Glutamatergic neuron (in vitro differentiated cells): ENCODE data around the gene GNA12. TPM values are rescaled to one million over a fixed set of nuclear protein-coding genes. Genes with fewer than 3 reads are reported as not detected.

Source experiments
- DNase-seq: peaks from one replicate; pipeline ENCODE4 v3.0.0; 2022
- H3K27ac Mint-ChIP-seq: one replicate; pipeline ENCODE4 v1.8.0; 2020; ENCODE audit warnings: mild to moderate bottlenecking, mixed read lengths, inconsistent platforms; ENCODE audit not compliant: unreplicated experiment
- H3K27me3 Mint-ChIP-seq: one replicate; pipeline ENCODE4 v1.8.0; 2020; ENCODE audit warnings: mild to moderate bottlenecking, moderate library complexity, mixed read lengths, inconsistent platforms; ENCODE audit not compliant: unreplicated experiment
- H3K36me3 Mint-ChIP-seq: one replicate; pipeline ENCODE4 v1.8.0; 2020; ENCODE audit warnings: mild to moderate bottlenecking, mixed read lengths, inconsistent platforms; ENCODE audit not compliant: unreplicated experiment
- H3K4me1 Mint-ChIP-seq: one replicate; pipeline ENCODE4 v1.8.0; 2020; ENCODE audit warnings: mild to moderate bottlenecking, low read depth, mixed read lengths, inconsistent platforms; ENCODE audit not compliant: unreplicated experiment
- H3K4me3 Mint-ChIP-seq: one replicate; pipeline ENCODE4 v1.8.0; 2020; ENCODE audit warnings: mild to moderate bottlenecking, mixed read lengths, inconsistent platforms; ENCODE audit not compliant: unreplicated experiment
- H3K9me3 Mint-ChIP-seq: one replicate; pipeline ENCODE4 v1.8.0; 2020; ENCODE audit warnings: mild to moderate bottlenecking, moderate library complexity, mixed read lengths, inconsistent platforms; ENCODE audit not compliant: unreplicated experiment
- CTCF ChIP-seq: fragments of 200-600 bp; sonication (generic); IDR thresholded peaks from one replicate; pipeline ENCODE4 v1.5.0; 2021; ENCODE audit not compliant: partially characterized antibody, unreplicated experiment
- total RNA-seq: library from RNA; stranded (reverse); fragmentation: NEBNext Ultra II Directional; extraction: Animal tissue kit (Norgen Biotek cat#: 25700); gene quantifications from one replicate; pipeline ENCODE4 v1.2.1, GENCODE V29; 2021; ENCODE audit not compliant: unreplicated experiment

Gene GNA12
- total RNA-seq, 1 donor from 2014 or later: 66.2 TPM

GRCh38 chr7:2775376-2775775 lies 68.7 kb downstream of the GNA12 start:
- TF ChIP-seq CTCF: no peak
- no peak overlapping the region for H3K4me3 Mint-ChIP-seq
- peaks cover 4% of the 10 kb centered on the region for H3K27me3 Mint-ChIP-seq

GRCh38 chr7:2774935-2775334 lies 69.2 kb downstream of the GNA12 start:
- no peaks in the 10 kb centered on the region for H3K36me3 Mint-ChIP-seq
- no peak for TF ChIP-seq CTCF
- DNase-seq: no peak
- no peak overlapping the region for H3K27ac Mint-ChIP-seq
- H3K9me3 Mint-ChIP-seq: no peaks in the 10 kb centered on the region
- no peak overlapping the region for H3K4me3 Mint-ChIP-seq
- peaks cover 5% of the 10 kb centered on the region for H3K4me1 Mint-ChIP-seq
- peaks cover 4% of the 10 kb centered on the region for H3K27me3 Mint-ChIP-seq

More at GRCh38 chr7:2775376-2775775, 68.7 kb downstream of the GNA12 start:
- no peak for DNase-seq
- Mint-ChIP-seq H3K9me3 (no peaks in the 10 kb centered on the region), H3K4me1 (peaks cover 5% of the 10 kb centered on the region), H3K27ac (no peak overlapping the region), H3K36me3 (no peaks in the 10 kb centered on the region)

GRCh38 chr7:2774280-2774679 lies 69.8 kb downstream of the GNA12 start:
- no peak for DNase-seq
- no peaks in the 10 kb centered on the region for H3K36me3 Mint-ChIP-seq
- H3K4me3 Mint-ChIP-seq: no peak overlapping the region
- no peak overlapping the region for H3K27ac Mint-ChIP-seq
- H3K4me1 Mint-ChIP-seq: peaks cover 5% of the 10 kb centered on the region
- H3K27me3 Mint-ChIP-seq: peaks cover 4% of the 10 kb centered on the region
- TF ChIP-seq CTCF: no peak
- no peaks in the 10 kb centered on the region for H3K9me3 Mint-ChIP-seq

- peaks cover 4% of the 10 kb centered on the region for H3K27me3 Mint-ChIP-seq
- DNase-seq: no peak
- H3K9me3 Mint-ChIP-seq: no peaks in the 10 kb centered on the region
- peak overlapping the region; percentile 2 for H3K27ac Mint-ChIP-seq
- no peaks in the 10 kb centered on the region for H3K36me3 Mint-ChIP-seq
- TF ChIP-seq CTCF: no peak
- peaks cover 5% of the 10 kb centered on the region for H3K4me1 Mint-ChIP-seq
- peak overlapping the region; percentile 44 for H3K4me3 Mint-ChIP-seq
Measured at GRCh38 chr7:2773608-2774007, 70.5 kb downstream of the GNA12 start.

GRCh38 chr7:2771274-2771731 lies 72.8 kb downstream of the GNA12 start:
- no peaks in the 10 kb centered on the region for H3K36me3 Mint-ChIP-seq
- H3K4me3 Mint-ChIP-seq: no peak overlapping the region
- DNase-seq: no peak
- H3K4me1 Mint-ChIP-seq: peaks cover 1% of the 10 kb centered on the region
- H3K27me3 Mint-ChIP-seq: peaks cover 4% of the 10 kb centered on the region
- H3K9me3 Mint-ChIP-seq: peaks cover 3% of the 10 kb centered on the region
- H3K27ac Mint-ChIP-seq: no peak overlapping the region
- no peak for TF ChIP-seq CTCF
